Mesothelial cell of epicardium (in vitro differentiated cells): ENCODE measurements around the gene CHST13. TPM values are rescaled to one million over a fixed set of nuclear protein-coding genes. Genes with fewer than 3 reads are reported as not detected.

ENCODE experiments used
- DNase-seq, 2 experiments: peaks; one replicate each; pipeline ENCODE4 v3.0.0; 2021; ENCODE audit warnings: low spot score in 2 of 2; ENCODE audit not compliant: unreplicated experiment in 2 of 2
- H3K27ac Mint-ChIP-seq: 2 replicates; pipeline ENCODE4 v1.8.0; 2021; ENCODE audit warnings: mixed read lengths
- H3K27me3 Mint-ChIP-seq: 2 replicates; pipeline ENCODE4 v1.8.0; 2021; ENCODE audit warnings: low read depth, mixed read lengths
- H3K36me3 Mint-ChIP-seq: 2 replicates; pipeline ENCODE4 v1.8.0; 2021; ENCODE audit warnings: mixed read lengths
- H3K4me1 Mint-ChIP-seq: 2 replicates; pipeline ENCODE4 v1.8.0; 2021; ENCODE audit warnings: mixed read lengths
- H3K4me3 Mint-ChIP-seq: 2 replicates; pipeline ENCODE4 v1.8.0; 2021; ENCODE audit warnings: mild to moderate bottlenecking, moderate library complexity, mixed read lengths
- H3K9me3 Mint-ChIP-seq: 2 replicates; pipeline ENCODE4 v1.8.0; 2021; ENCODE audit warnings: mixed read lengths
- CTCF ChIP-seq: fragments of 200-600 bp; sonication (generic); IDR thresholded peaks from one replicate; pipeline ENCODE4 v1.5.0; 2021; ENCODE audit warnings: antibody characterized with exemption; ENCODE audit not compliant: unreplicated experiment
- total RNA-seq: library from RNA; stranded (reverse); gene quantifications from 3 replicates; pipeline ENCODE4 v1.2.1, GENCODE V29; 2021

Gene CHST13
- total RNA-seq, 1 donor from 2014 or later, result not detected

GRCh38 chr3:126512026-126512425, 11.9 kb upstream of the CHST13 start:
- Mint-ChIP-seq H3K36me3 (no peaks in the 10 kb centered on the region), H3K27ac (no peak overlapping the region)

GRCh38 chr3:126512916-126513650, 10.9 kb upstream of the CHST13 start:
- H3K27me3 Mint-ChIP-seq, result peaks cover 6% of the 10 kb centered on the region
- no peaks in the 10 kb centered on the region for H3K9me3 Mint-ChIP-seq
- H3K4me1 Mint-ChIP-seq, result no peaks in the 10 kb centered on the region
- no peaks in the 10 kb centered on the region for H3K36me3 Mint-ChIP-seq
- no peak overlapping the region for H3K4me3 Mint-ChIP-seq
- no peak for DNase-seq
- TF ChIP-seq CTCF, result no peak
- H3K27ac Mint-ChIP-seq, result no peak overlapping the region

More at GRCh38 chr3:126512026-126512425, 11.9 kb upstream of the CHST13 start:
- Mint-ChIP-seq H3K27me3 (peaks cover 6% of the 10 kb centered on the region), H3K4me3 (no peak overlapping the region), H3K9me3 (no peaks in the 10 kb centered on the region), H3K4me1 (no peaks in the 10 kb centered on the region)
- no peak for TF ChIP-seq CTCF
- DNase-seq, result no peak

GRCh38 chr3:126514161-126514560, 9.8 kb upstream of the CHST13 start:
- H3K9me3 Mint-ChIP-seq, result no peaks in the 10 kb centered on the region
- no peak overlapping the region for H3K27ac Mint-ChIP-seq
- H3K27me3 Mint-ChIP-seq, result peaks cover 11% of the 10 kb centered on the region
- TF ChIP-seq CTCF, result no peak
- H3K4me1 Mint-ChIP-seq, result no peaks in the 10 kb centered on the region
- no peak overlapping the region for H3K4me3 Mint-ChIP-seq
- no peak for DNase-seq
- H3K36me3 Mint-ChIP-seq, result no peaks in the 10 kb centered on the region

GRCh38 chr3:126515066-126515706, 8.8 kb upstream of the CHST13 start:
- no peak for TF ChIP-seq CTCF
- H3K36me3 Mint-ChIP-seq, result no peaks in the 10 kb centered on the region
- no peak overlapping the region for H3K4me3 Mint-ChIP-seq
- H3K9me3 Mint-ChIP-seq, result no peaks in the 10 kb centered on the region
- peaks cover 20% of the 10 kb centered on the region for H3K27me3 Mint-ChIP-seq
- H3K4me1 Mint-ChIP-seq, result no peaks in the 10 kb centered on the region
- peak in 1 of 2 experiments; percentile 9 for DNase-seq
- no peak overlapping the region for H3K27ac Mint-ChIP-seq

GRCh38 chr3:126516152-126516935, 7.6 kb upstream of the CHST13 start:
- H3K4me3 Mint-ChIP-seq, result no peak overlapping the region
- TF ChIP-seq CTCF, result no peak
- H3K27me3 Mint-ChIP-seq, result peaks cover 28% of the 10 kb centered on the region
- H3K4me1 Mint-ChIP-seq, result no peaks in the 10 kb centered on the region
- no peak for DNase-seq
- H3K27ac Mint-ChIP-seq, result no peak overlapping the region
- no peaks in the 10 kb centered on the region for H3K9me3 Mint-ChIP-seq
- no peaks in the 10 kb centered on the region for H3K36me3 Mint-ChIP-seq
